Stimulated activated CD8-positive, alpha-beta memory T cell treated with anti-CD3 and anti-CD28 coated beads, Interleukin-7, amount 100 ng/mL, for 48 hours (primary cell): ENCODE results near the gene PGA3.
"Not testable (repeated sequence)": the region's sequence is repeated elsewhere in the genome, so short reads cannot be mapped to it uniquely, and the experiment has no call there.

Source experiments
- DNase-seq, 2 donors: peaks; one replicate each; pipeline ENCODE4 v3.0.0-alpha.2; 2020; ENCODE audit warnings: low read depth in 1 of 2; ENCODE audit errors: extremely low read depth in 1 of 2

The PGA3 gene

DNA sequence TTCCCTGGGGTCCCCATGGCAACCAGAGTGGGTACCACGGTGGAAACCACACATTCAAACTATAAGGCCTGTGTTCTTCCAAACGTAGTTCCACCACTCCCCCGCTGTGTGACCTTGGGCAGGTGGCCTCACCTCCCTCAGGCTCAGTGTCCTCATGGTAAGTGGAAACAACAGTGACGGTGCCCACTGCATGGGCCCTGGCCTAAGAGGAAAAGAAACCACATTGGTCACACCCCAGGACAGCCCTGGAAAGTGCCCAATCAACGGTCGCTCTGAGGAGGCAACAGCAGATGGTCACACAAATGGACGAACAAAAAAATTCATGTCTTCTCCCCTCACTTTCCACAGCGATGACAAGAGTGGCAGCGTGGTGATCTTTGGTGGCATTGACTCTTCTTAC, 44.8 kb downstream of the PGA3 start:
- not testable (repeated sequence) for DNase-seq

GRCh38 chr11:61249201-61249600, 45.9 kb downstream of the PGA3 start:
- not testable (repeated sequence) for DNase-seq

DNA sequence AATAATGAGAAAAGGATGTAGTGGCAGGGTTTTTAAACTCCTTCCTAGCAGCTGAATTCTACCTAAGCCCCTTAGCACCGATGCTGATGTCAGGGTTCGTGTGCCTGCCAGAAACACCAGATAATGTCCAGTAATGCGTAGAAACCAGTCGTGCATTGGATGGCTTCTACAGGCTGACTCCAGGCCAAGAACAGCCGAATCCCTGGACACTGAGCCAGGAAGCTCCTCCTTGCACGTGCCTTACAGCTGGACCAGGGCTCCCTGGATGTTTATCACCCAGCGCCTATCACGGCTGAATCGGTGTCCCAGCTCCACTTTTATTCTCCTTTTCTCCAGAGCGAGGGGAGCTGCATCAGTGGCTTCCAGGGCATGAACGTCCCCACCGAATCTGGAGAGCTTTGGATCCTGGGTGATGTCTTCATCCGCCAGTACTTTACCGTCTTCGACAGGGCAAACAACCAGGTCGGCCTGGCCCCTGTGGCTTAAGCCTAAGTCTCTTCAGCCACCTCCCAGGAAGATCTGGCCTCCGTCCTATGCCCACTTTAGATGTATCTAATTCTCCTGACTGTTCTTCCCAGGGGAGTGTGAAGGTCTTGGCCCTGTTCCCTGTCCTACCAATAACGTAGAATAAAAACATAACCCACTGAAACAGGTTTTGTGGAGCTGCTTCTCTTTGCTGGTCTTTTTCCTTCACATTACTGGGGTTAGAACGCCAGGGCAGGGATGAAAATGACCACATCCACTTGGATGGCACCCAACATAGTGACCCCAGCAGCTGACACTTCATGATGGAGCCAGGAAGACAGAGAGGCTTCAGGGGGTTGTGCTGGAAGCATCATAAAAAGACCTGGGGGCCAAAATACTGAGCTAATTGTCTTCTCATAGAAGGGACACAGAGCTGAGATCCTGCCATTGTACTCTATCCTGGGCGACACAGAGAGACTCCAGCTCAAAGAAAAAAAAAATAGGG, 47.8 kb downstream of the PGA3 start:
- not testable (repeated sequence) for DNase-seq

GRCh38 chr11:61252332-61252731, 49.0 kb downstream of the PGA3 start:
- DNase-seq = not testable (repeated sequence)

- DNase-seq = peak; percentile 24 to 37
These were observed 51.2 kb downstream of the PGA3 start for GRCh38 chr11:61254403-61255025.

DNA sequence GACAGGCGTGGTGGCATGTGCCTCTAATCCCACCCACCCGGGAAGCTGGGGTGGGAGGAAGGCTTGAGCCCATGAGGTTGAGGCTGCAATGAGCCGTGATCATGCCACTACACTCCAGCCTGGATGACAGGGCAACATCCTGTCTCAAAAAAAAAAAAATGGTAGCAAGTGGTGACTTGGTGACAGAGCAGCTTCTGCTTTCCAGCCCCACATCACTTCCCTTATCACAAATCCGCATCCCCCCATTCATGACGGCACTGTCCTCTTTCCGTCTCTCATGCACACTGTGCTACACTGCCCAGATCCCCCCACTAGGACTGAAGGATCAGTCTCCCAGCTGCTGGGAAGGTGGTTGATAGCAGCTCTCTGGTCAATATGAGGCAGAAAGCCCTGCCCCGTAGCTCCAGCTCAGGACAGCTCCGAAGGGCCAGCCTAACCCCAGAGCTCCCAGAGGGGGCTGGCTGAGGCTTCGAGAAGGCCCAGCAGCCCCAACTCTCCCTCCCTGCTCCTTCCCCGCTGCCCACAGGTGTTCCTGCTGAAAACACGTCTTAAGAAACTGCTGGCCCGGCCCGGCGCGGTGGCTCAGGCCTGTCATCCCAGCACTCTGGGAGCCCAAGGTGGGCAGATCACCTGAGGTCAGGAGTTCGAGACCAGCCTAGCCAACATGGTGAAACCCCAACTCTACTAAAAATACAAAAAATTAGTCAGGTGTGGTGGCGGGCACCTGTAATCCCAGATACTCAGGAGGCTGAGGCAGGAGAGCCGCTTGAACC, 53.6 kb downstream of the PGA3 start:
- DNase-seq = no peak

DNA sequence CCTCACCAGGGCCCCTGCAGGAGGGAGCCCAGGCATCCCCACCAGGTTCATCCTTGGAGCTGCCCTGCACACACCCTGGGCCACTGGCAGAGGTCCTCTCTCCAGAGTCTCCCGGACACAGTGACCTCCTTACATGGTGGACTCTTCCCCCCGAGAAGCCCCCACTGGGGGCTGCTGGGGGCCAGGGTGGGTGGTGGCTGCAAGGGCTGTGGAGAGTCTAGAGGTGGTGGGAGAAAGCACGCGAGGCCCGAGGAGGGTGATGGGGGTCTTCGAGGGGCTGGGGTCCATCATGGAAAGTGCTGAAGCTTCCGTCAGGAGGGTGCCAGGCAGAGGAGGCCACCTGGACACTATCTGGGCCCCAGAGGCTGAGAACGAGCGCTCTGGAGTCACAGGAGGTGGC, 55.2 kb downstream of the PGA3 start:
- DNase-seq = no peak

DNA sequence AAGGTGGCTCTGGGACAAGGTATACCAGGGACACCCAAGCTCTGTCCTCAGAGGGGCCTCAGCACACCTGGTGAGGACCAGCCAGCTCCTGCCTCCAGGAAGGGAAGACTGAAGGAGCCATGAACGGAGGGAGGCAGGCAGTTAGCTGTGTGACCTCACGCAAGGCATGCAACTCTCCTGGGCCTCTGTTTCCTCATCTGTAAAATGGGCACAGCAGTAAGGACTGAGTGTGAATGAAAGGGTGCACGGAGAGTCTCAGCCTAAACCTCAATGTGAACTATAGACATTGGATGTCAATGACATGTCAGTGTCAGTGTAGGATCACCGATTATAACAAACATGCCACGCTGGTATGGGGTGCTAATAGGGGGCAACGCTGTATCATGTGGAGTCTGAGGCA, 56.0 kb downstream of the PGA3 start:
- DNase-seq = no peak
